ENCODE measurements around the gene GSTCD. TPM values are rescaled to one million over a fixed set of nuclear protein-coding genes. Genes with fewer than 3 reads are reported as not detected.
"Not testable (repeated sequence)": the region's sequence is repeated elsewhere in the genome, so short reads cannot be mapped to it uniquely, and the experiment has no call there.

GSTCD gene
- total RNA-seq, 1 experiment from 2014 or later, result 8.8 TPM

DNA sequence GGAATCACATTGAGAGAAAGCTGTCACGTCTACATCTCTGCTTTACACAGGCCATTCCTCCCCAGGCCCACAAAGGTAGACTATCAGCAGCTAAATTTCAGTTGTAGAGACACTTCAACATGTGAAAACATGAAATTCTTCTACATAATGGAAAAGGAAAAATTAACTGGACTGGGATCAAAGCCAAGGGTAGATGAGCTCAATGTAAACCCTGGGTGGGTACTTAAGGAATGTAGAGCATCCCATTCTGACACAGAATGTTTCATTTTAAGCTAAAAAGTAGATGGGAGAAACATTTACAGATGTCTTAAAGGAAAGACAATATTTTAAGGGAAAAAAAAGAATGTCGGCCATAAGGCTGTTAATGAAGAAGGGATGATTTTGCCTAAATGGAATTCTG lies 135.4 kb downstream of the GSTCD start:
- Histone ChIP-seq H3K4me1 (ENCODE audit: control insufficient read depth, insufficient read depth, low read length) (no peaks in the 10 kb centered on the region), H3K4me3 (ENCODE audit: low read depth in 2 of 2, low read length in 2 of 2) (no peak overlapping the region), H3K9me3 (ENCODE audit: control insufficient read depth, insufficient read depth, low read depth, low read length) (no peaks in the 10 kb centered on the region), H3K27me3 (ENCODE audit: control insufficient read depth, insufficient read depth, low read length) (no peaks in the 10 kb centered on the region), H3K36me3 (ENCODE audit: control insufficient read depth, insufficient read depth, low read length) (no peaks in the 10 kb centered on the region), H3K27ac (ENCODE audit: low read length) (no peak overlapping the region)
- intact Hi-C loops (cut with micrococcal nuclease; ENCODE audit: unreplicated experiment) (no loop called here), in situ Hi-C loops (cut with HindIII; ENCODE audit: low pct_unique_long_range_greater_than_20kb, low sequenced_read_pairs) (no loop called here)
- DNase-seq (ENCODE audit: low read depth, low spot score) (no peak), ATAC-seq (no peak)
- CTCF ChIA-PET, result no interaction called here
- POLR2A ChIA-PET, result no interaction called here
- no TSS peak for BruUV-seq (replicated peaks)
- TF ChIP-seq TCF7L2 (IDR thresholded peaks at IDR 0.05; ENCODE audit: low read depth, low read length) (no peak), CTCF (IDR thresholded peaks at IDR 0.05) (no peak), SIN3A (IDR thresholded peaks at IDR 0.05; ENCODE audit: borderline replicate concordance, insufficient read depth, low read depth, low read length) (no peak), POLR2AphosphoS5 (IDR thresholded peaks at IDR 0.05; ENCODE audit: low read depth, low read length) (no peak)
- TF ChIP-seq, protein P1, sequence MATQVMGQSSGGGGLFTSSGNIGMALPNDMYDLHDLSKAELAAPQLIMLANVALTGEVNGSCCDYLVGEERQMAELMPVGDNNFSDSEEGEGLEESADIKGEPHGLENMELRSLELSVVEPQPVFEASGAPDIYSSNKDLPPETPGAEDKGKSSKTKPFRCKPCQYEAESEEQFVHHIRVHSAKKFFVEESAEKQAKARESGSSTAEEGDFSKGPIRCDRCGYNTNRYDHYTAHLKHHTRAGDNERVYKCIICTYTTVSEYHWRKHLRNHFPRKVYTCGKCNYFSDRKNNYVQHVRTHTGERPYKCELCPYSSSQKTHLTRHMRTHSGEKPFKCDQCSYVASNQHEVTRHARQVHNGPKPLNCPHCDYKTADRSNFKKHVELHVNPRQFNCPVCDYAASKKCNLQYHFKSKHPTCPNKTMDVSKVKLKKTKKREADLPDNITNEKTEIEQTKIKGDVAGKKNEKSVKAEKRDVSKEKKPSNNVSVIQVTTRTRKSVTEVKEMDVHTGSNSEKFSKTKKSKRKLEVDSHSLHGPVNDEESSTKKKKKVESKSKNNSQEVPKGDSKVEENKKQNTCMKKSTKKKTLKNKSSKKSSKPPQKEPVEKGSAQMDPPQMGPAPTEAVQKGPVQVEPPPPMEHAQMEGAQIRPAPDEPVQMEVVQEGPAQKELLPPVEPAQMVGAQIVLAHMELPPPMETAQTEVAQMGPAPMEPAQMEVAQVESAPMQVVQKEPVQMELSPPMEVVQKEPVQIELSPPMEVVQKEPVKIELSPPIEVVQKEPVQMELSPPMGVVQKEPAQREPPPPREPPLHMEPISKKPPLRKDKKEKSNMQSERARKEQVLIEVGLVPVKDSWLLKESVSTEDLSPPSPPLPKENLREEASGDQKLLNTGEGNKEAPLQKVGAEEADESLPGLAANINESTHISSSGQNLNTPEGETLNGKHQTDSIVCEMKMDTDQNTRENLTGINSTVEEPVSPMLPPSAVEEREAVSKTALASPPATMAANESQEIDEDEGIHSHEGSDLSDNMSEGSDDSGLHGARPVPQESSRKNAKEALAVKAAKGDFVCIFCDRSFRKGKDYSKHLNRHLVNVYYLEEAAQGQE (IDR thresholded peaks at IDR 0.05; ENCODE audit: insufficient read depth in 1 of 2, low read depth in 2 of 2, low read length in 1 of 2), result no peak

DNA sequence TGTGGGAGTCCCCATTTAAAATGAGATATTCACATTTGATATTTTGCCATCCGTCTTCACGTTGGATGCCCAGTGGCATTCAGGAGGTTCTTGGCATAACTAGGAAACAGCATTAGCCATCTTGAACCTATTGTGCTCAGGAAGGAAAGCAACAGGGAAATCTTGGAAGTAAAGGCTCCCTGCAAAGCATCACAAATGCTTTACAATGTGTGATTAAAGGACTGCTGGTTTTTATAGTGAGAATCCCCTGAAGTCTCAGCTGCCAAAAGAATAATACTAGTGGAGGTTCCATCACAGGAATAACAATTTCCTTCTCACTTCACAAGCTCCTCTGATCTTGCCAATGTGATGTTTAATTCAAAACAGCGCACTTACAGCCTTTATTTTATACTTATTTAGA lies 137.0 kb downstream of the GSTCD start:
- in situ Hi-C loops (cut with HindIII; ENCODE audit: low pct_unique_long_range_greater_than_20kb, low sequenced_read_pairs), result no loop called here
- Histone ChIP-seq H3K36me3 (ENCODE audit: control insufficient read depth, insufficient read depth, low read length) (no peaks in the 10 kb centered on the region), H3K4me3 (ENCODE audit: low read depth in 2 of 2, low read length in 2 of 2) (no peak overlapping the region), H3K27me3 (ENCODE audit: control insufficient read depth, insufficient read depth, low read length) (no peaks in the 10 kb centered on the region), H3K9me3 (ENCODE audit: control insufficient read depth, insufficient read depth, low read depth, low read length) (no peaks in the 10 kb centered on the region), H3K27ac (ENCODE audit: low read length) (no peak overlapping the region), H3K4me1 (ENCODE audit: control insufficient read depth, insufficient read depth, low read length) (no peaks in the 10 kb centered on the region)
- DNase-seq (ENCODE audit: low read depth, low spot score) (no peak), ATAC-seq (no peak)
- POLR2A ChIA-PET, result no interaction called here
- TF ChIP-seq TCF7L2 (IDR thresholded peaks at IDR 0.05; ENCODE audit: low read depth, low read length) (no peak), POLR2AphosphoS5 (IDR thresholded peaks at IDR 0.05; ENCODE audit: low read depth, low read length) (no peak), SIN3A (IDR thresholded peaks at IDR 0.05; ENCODE audit: borderline replicate concordance, insufficient read depth, low read depth, low read length) (no peak), CTCF (IDR thresholded peaks at IDR 0.05) (no peak)
- TF ChIP-seq, protein P1 (IDR thresholded peaks at IDR 0.05; ENCODE audit: insufficient read depth in 1 of 2, low read depth in 2 of 2, low read length in 1 of 2), result no peak
- intact Hi-C loops (cut with micrococcal nuclease; ENCODE audit: unreplicated experiment), result no loop called here
- CTCF ChIA-PET, result no interaction called here
- BruUV-seq (replicated peaks), result no TSS peak

DNA sequence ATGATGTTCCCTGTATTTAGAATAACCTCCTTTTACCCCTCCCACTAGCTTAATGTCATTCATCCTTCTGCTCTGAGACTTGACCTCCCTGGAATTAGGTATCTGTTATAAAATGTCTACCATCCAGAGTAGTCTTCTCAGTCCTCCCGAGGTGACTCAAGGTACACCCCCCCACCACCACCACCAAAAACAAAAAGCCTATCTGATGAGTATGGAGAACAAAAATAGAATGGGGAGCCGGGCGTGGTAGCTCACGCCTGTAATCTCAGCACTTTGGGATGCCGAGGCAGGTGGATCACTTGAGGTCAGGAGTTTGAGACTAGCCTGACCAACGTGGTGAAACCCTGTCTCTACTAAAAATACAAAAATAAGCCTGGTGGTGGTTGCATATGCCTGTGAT lies 139.8 kb downstream of the GSTCD start:
- H3K4me1 ChIP-seq (ENCODE audit: control insufficient read depth, insufficient read depth, low read length); H3K36me3 ChIP-seq (ENCODE audit: control insufficient read depth, insufficient read depth, low read length); CTCF ChIA-PET; POLR2A ChIA-PET; intact Hi-C loops (cut with micrococcal nuclease; ENCODE audit: unreplicated experiment); BruUV-seq (replicated peaks); ATAC-seq; H3K9me3 ChIP-seq (ENCODE audit: control insufficient read depth, insufficient read depth, low read depth, low read length); DNase-seq (ENCODE audit: low read depth, low spot score); H3K4me3 ChIP-seq (ENCODE audit: low read depth in 2 of 2, low read length in 2 of 2); H3K27me3 ChIP-seq (ENCODE audit: control insufficient read depth, insufficient read depth, low read length); in situ Hi-C loops (cut with HindIII; ENCODE audit: low pct_unique_long_range_greater_than_20kb, low sequenced_read_pairs); H3K27ac ChIP-seq (ENCODE audit: low read length): not testable (repeated sequence)

All from Panc1 (cell line).